Measurements from ENCODE around the gene GDI2. TPM values are rescaled to one million over a fixed set of nuclear protein-coding genes. Genes with fewer than 3 reads are reported as not detected.

Gene GDI2
- total and polyA plus RNA-seq, 2 of the 13 experiments (the other 11 are each of a cell fraction or from before 2014, with no cell fraction given): 153 to 477 TPM

GRCh38 chr10:5856701-5857004 lies 43.4 kb upstream of the GDI2 start (continued):
- TF ChIP-seq ZBTB40 (IDR thresholded peaks at IDR 0.05) (no peak), ZBTB40 (CRISPR knock-in tag; IDR thresholded peaks at IDR 0.05) (no peak), HNF4A (CRISPR knock-in tag; IDR thresholded peaks at IDR 0.05) (peak; percentile 50), ZNF251 (CRISPR knock-in tag; IDR thresholded peaks at IDR 0.05) (0 out of 2 replicates have a peak, but pooled peaks have one; percentile 54), ZNF501 (CRISPR knock-in tag; IDR thresholded peaks at IDR 0.05) (no peak), GATAD2A (CRISPR knock-in tag; IDR thresholded peaks at IDR 0.05) (no peak), GFI1 (CRISPR knock-in tag; IDR thresholded peaks at IDR 0.05; ENCODE audit: borderline replicate concordance) (no peak), ZSCAN20 (CRISPR knock-in tag; IDR thresholded peaks at IDR 0.05; ENCODE audit: borderline replicate concordance) (no peak), LCORL (IDR thresholded peaks at IDR 0.05) (no peak), LCORL (CRISPR knock-in tag; IDR thresholded peaks at IDR 0.05) (no peak), HNRNPH1 (optimal IDR thresholded peaks at IDR 0.05; ENCODE audit: low read depth, low read length) (no peak), NR2F6 (IDR thresholded peaks at IDR 0.05) (no peak), NR2F6 (CRISPR knock-in tag; IDR thresholded peaks at IDR 0.05) (0 out of 2 replicates have a peak, but pooled peaks have one; percentile 0), KLF13 (CRISPR knock-in tag; IDR thresholded peaks at IDR 0.05) (no peak), ZNF567 (CRISPR knock-in tag; IDR thresholded peaks at IDR 0.05; ENCODE audit: borderline replicate concordance) (no peak), PAXIP1 (CRISPR knock-in tag; conservative IDR thresholded peaks at IDR 0.05) (0 out of 2 replicates have a peak, but pooled peaks have one; percentile 30), ATF3 (CRISPR knock-in tag; IDR thresholded peaks at IDR 0.05) (no peak), CCAR2 (optimal IDR thresholded peaks at IDR 0.05; ENCODE audit: low read depth, low read length) (no peak), HCFC1 (IDR thresholded peaks at IDR 0.05; ENCODE audit: low read depth, low read length) (no peak), MAZ (IDR thresholded peaks at IDR 0.05; ENCODE audit: borderline replicate concordance, low read depth, low read length) (no peak), MAZ (CRISPR knock-in tag; IDR thresholded peaks at IDR 0.05; ENCODE audit: low read depth) (no peak)
